ENCODE data around the gene FDXR.
"Not testable (repeated sequence)": the region's sequence is repeated elsewhere in the genome, so short reads cannot be mapped to it uniquely, and the experiment has no call there.

The FDXR gene

DNA sequence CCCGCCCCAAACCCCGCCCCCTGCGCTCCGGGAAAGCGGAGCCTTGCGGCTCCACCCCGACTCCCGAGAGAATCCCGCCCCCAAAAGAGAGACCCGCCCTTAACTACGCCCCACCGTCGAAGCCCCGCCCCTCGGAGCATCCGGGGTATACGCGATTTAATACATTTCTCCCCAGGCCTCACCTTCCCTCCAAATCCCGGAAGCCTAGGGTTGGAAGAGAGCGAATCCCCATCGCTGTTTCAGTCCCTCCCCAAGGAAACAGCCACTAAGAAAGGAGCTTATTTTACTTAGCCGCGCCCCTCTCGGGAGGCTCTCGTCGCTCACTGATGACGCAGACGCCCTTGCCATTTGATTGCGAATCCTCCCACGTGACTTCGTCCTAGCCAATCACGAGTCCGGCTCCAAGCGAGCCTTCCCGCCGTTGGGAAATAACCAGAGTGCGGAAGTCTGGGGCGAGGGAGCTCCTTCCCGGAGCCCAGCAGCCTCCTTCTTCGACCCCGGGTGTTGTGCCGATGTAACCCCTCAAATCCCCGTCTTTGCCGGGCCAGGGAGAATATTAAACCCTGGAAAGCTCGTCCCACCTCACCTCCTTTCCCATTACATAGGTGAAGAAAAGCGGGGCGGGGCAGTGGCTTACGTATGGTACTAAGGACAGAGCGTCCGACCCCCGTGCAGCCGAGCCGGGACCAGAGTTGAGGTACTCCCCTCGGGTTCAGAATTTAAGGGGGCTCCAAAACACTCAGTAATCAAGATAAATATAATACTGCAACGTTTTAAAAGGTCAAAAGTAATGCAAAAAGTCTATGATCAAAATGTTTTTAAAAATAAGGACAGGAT, 461 bp upstream of the FDXR start:
- peak; percentile 96 to 100 (median 99) for DNase-seq

DNA sequence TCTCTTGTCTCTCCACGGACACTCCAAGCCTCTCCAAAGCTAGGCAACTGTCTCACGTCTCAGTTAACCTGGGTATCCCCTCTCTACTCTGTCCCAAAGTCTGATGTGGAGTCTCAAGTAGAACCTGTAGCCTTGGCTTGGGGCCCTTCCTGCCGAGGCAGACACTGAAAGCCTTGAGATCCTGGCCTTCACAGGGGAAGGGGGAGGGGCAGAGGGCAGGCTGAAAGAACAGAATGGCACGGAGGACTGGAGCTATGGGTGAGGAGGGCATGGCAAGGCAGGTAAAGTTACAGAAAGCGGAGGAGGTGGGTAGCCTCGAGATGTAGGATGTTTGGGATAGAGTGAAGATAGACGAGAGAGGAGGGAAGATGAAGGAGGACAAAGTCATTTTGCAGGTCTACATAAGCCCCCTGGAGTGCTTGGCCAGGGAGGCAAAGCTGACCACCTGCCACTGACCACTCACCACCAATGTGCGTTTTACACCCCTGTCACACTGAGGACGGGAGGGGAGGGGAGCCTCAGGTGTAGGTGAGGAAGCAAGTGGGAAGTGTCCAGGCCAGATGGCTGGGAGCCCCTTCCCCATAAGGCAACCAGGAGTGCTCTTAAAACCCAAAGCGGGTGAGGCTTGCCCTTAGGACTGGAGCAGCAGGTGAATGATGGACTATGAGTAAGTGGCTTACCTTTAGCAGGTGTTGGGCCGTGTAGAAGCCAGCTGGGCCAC, 1.3 kb downstream of the FDXR start:
- no peak for DNase-seq

DNA sequence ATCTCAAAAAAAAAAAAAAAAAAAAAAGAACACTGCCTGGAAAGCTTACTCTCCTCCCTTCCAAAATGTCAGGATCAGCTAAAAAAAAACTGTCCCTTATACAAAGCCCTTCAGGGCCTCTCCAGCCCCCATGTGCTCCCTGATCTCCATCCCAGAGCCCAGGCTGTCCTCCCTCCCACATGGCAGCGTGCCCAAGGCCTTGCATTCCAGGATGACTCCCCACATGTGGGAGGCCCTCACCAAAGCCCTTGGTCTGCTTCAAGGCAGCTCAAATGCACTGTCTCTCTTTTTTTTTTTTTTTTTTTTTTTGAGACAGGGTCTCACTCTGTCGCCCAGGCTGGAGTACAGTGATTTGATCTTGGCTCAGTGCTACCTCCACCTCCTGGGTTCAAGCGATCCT, 2.3 kb downstream of the FDXR start:
- DNase-seq = no peak

DNA sequence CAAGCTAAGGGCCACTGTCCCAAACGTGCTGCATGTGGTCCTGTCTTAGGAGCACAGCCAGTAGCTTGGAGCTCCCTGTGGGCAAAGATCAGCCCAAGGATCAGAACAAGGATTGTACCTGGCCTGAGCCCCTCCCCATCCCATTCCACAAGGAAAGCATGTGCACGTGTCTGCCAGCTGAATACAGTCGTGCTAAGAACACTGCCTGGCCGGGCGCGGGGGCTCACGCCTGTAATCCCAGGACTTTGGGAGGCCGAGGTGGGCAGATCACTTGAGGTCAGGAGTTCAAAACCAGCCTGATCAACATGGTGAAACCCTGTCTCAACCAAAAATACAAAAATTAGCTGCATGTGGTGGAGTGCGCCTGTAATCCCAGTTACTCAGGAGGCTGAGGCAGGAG, 2.8 kb downstream of the FDXR start:
- DNase-seq = not testable (repeated sequence)

DNA sequence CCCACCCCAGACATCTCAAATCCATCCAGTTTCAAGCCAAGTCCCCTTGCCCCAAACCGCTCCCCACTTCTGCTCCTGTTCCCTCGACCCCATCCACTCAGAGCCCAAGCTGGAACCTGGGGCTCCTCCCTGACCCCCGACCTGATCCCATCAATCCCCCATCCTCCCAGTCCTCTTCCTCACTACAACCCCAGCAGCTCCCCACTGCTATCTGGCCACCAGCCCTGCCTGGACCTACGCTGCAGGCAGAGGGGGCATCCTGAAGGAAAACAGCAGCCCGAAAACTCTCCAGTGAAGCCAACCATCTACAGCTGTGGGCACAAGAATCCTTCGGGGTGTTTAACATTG, 3.9 kb downstream of the FDXR start:
- no peak for DNase-seq

DNA sequence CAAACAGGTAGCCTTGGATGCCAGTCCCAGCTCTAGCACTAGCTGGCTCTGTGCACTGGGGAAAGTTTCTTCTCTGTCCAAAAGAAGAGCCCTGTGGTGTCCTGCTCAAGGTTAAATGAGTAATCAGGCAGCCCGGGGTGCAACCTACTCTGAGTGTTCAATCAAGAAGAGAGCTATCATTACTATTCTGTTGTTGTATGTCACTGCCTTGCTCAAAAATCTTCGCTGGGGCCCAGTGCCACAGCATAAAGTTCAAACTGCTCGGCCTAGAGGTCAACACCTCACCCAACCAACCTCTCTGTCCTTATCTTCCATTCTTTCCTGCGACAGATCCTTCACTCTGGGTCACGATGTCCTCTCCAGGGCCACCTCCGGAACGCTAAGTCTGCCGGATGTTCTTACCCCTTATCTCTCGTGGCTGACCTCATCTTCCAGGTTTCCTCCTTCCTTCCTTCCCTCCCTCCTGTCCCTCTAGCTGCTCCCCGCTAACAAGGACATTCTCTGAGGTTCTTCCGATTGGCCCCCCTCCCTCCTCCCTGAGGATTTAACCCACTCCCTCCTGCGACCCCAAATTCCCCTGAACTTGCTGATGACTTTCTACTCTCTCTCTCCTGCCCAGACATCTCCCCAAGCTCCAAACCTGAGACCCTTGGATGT, 4.4 kb downstream of the FDXR start:
- no peak for DNase-seq

DNA sequence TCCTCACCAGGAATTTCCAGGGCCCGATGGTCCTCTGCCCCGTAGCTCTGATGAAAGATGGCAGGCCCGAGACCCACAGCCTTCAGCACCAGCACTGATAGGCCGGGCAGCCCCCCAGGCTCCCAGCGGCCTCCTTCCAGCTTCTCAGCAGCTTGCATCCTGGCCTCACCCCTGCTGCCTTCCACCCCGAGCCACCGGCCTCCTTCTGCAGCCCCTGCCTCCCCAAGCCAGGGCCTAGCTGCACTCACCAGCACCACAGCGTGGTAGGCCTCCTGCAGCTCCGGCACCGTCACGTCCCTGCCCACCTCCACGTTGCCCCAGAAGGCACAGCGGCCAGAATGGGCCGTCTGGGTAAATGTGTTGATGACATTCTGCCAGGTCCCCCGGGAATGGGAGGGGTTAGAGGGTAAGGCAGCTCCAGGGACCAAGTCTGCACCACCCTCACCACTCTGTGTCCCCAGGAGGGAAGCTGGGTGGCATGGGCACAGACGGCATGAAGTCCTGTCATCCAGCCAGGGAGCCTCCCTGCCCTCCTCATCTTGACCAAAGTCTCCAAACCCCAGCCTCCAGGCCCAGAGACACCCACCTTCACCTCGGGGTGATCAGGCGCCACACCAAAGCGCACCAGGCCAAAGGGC, 6.5 kb downstream of the FDXR start:
- DNase-seq = no peak

DNA sequence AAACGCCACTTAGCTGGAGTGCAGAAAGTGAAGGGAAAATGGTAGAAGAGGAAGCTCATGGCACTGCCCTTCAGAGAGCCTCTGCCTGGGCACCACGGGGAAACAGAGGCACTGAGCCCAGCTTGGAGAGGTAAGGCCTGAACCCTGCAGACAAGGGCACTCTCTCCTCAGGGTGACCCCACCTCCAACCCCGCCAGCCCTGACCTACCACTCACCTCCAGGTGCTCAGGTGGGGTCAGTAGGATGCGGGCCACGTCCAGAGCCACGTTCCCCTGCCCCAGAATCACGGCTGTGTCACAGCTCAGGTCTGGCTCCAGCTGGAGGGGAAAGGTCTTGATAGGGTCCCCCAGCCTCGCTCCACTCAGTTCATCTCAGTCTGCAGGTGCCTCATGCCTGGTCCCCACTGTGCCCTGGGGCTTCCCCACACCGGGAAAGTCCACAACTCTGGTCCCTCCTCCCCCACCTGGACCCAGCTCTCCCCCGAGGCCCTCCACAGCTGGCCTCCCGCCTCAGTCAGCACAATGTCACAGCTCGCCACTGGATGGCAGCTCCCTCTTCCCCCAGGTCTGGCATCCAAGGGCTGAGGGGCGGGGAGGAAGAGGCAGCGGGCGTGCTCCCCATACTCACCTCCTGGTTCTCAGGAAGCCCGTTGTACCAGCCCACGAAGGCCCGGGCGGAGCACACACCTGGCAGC, 7.1 kb downstream of the FDXR start:
- no peak for DNase-seq

DNA sequence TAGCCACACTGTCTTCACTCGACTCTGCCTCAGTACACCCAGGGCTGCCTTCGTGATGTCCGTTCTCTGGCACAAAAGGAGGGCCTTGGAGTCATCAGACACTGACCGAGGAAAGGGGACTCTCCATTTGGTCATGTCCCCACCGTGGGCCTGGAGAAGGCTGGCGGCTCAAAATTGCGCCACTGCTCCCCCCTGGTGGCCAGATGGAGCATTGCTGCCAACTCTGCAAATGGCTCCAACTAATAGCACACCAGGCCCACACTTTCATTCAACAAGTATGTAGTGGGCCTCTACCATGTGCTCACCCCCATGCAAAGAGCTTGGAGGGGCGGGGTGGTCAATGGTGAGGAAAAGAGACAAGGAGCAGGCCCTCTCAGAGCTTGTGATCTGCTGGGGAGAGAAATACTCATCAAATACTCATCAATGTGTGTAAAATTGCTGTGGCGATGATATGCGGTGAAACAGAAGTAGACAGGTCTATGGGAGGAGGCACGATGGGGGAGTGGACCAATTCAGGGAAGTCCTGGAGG, 7.9 kb downstream of the FDXR start:
- peak in 50 of 56 donors; percentile 13 to 86 (median 64) for DNase-seq

DNA sequence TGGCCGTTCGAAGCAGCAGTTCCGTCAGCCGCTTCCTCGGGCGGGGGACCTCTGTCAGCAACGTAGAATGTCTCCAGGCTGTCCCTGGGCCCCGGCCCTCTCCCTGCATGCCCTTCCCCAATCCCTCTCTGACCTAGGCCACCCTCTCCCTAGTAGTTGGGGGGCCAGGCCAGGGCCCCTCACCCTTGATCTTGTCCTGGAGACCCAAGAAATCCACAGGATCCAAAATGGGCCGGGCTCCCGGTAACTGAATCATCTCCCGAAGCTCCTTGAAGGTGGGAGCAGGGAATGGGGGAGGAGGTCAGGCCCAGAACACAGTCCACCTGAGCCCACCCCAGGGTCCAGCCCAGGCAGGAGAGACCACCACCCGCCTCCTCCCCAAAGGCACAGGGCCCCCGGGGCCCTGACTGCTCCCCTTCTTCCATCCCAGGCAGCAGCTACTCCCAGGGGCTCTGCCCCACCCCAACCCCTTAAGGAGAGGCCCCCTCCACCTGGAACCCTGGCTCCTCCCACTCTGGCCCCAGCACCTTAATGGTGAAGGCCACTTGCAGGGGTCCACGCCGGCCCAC, 8.4 kb downstream of the FDXR start:
- DNase-seq = no peak

DNA sequence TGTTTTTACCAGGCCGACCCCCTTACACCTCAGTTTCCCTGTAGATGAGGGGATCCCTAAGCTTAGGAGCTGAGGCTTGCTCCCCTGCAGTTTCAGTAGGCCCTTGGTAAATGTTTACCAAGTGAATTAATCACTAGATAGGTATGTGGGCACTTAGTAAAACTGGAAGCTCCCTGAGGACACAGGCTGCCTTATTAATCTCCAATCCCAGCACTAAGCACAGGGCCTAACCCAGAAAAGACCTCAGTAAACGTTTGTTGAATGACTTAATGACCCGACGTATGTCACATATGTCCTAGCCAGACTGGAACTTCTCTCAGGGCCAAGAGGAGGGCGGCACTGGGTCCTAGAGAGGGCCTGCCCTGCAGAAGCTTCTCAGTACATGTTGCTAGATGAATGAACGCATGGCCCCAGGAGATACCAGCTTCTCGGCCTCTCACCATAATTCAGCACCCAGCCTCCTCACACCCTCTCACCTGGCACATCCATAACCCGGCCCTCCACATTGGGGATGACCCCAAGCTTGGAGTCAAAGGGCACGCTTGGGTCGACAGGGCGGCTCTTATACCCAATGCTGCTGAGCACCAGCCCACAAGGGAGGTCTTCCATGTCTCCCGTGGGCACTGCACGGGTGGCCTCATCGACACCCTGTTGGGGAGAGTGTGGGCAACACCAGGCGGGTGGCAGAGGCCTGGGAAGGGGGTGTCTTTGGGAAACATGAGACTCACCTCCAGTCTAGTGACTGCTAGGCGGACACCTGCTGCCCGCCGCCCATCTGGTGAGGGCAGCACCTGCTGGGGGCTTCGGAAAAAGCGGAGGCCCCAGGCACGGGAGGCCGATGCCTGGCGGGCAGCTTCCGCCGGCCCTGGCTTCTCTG, 9.1 kb downstream of the FDXR start:
- no peak for DNase-seq

DNA sequence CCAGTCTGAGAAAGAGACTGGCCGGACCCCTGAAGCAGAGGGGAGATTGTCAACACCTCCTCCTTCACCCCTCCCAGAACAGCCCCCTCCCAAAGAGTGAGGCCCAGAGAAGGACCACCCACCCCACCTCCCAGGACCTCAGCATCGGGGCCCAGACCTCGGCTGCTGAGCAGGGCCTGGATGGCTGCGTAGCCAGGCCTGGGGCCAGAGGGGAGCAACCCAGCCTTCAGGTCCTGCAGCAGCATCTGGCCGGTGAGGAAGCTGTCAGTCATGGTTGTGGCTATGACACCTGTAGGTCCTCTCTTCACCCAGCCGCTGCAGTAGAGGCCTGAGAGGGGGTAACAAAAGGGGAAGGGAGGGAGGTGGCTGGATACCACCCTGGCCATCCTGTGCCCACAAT, 9.9 kb downstream of the FDXR start:
- no peak for DNase-seq

DNA sequence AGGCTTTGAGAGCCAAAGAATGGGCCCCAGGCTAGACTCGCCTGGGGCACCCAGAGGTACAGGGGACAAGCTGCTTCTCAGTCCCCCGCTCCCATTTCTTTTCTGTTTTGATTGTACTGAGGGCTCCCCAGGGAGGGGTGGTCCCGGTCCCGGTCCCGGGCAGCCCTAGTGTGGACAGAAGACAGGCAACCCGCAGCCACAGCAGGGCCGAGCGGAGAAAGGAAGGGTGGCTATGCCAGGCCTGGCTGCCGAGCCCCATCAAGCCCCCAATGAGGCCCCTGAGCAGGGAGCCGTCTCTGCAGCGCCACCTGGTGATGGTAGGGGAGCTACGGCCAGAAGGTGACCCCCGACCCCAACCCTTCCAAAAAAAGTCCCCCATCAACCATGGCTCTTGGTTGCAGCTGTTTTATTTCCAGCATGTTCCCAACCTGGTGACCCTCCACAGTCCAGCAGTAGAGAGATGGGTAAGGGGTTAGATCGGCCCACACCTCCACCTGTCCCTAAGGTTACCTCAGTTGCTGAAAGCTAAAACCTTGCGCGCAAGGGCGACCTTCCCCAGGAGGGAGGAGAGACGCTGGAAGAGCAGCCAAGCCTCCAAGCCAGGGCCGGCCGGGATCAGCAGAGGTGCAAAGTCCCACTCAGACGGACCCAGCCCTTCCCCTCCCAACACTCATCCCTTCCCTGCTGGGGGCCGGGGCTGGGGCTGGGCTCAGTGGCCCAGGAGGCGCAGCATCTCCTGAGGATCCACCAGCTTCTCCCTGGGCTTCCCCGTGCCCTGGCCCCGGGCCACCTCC, 10.5 kb downstream of the FDXR start:
- peak in 46 of 56 donors; percentile 6 to 84 (median 46) for DNase-seq

DNA sequence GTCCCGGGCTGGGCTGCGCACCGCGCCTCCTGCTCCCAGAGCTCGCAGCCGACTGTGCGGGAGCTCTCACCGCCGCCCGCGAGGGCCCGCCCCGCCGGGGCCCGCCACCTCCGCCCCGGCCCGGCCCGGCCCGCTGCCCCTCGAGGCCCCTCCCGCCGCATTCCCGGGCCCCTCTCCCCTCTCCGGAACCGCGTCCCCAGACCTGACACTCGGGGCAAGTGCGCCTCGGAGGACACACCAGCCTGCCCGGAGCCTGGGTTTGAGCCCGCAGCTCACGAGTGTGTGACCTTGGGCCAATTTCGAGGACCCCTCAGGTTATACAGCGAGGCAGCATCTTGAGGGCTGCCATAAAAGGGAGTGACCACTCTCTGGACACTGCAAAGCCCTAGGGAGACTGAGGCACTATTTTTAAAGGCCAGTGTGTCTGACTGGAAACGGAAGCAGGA, 11.1 kb downstream of the FDXR start:
- DNase-seq = no peak

DNA sequence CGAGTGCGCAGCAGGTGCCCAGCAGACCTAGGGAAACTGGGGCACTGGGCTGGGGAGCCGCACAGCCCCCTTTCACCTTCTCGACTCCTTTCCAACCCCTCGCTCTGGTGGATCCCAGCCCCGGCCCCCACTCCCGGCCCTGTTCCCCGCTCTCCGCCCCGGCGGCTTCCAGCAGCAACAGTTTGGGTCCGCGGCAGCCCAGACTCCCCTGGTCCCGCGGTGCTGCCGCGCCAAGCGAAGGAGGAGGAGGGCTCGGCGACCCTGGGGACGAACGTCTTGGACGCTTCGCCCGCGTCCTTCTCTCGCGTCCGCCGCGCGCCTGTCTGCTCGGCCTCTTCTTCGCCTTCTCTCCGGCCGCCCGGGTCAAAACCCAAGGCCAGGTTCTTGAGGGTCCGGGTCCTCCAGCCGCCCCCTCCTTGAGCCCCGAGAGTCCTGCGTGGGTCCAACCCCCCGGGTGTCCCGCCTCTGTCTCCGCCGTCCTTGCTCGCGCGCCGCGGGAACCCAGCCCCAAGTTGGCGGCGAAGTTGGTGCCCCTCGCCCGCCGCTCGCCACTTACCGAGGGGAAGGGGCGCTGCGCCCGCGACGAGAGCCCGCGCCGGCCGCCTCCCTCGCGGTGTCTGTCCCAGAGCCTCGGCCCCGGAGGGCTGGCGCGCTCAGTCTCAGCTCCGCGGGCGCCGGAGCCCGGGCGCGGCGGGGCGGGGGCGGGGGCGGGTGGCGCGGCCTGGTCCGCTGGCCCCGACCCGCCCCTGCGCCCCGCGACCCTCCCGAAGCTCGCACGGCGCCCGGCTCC, 11.7 kb downstream of the FDXR start:
- no peak for DNase-seq

DNA sequence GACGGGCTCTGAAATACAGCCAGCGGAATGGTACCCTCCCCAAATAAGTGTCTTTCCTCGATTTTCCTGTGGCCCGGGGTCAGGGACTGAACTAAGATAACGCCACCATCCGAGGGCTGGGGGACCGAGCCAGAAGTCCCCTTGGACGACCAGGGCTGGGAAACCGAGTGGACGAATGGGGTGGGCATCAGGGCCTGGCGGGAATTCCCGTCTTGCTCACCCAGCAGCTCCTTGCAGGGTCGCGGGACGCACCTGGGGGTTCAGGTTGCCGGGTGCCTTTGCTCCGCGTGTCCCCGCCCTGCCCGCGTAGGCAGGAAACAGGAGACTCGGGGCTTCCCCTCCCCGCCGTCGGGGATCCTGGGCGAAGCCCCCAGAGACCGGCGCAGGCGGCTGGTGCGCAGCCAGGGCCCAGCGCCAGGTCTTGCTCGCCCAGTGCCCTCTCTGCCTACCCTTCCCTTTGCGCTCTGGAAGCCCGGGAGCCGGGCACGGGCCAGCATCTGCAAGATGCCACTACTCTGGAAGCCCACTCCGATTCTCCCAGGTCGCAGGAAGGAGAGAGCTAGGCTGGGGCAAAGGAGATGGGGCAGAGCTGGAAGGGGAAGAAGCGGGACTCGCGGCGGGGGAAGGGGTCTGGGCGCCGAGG, 12.4 kb downstream of the FDXR start:
- DNase-seq = peak in 3 of 56 donors; percentile 19 to 32 (median 20)
